HT-29 (cell line): ENCODE data around the gene OR51M1. TPM values are rescaled to one million over a fixed set of nuclear protein-coding genes. Genes with fewer than 3 reads are reported as not detected.
A peak's percentile ranks its signal among the peaks of the same experiment; 100 is the strongest.
"Not testable (repeated sequence)": the region's sequence is repeated elsewhere in the genome, so short reads cannot be mapped to it uniquely, and the experiment has no call there.

Source experiments
- DNase-seq: peaks from one replicate; pipeline ENCODE4 v3.0.0-alpha.2; 2015; ENCODE audit warnings: low spot score
- total RNA-seq: library from RNA; depleted of rRNA; stranded (reverse); fragments of >200 nt; shearing (Covaris generic); gene quantifications from 2 replicates; pipeline ENCODE4 v1.2.3, GENCODE V29; 2014; rRNA removed

OR51M1 gene, protein sequence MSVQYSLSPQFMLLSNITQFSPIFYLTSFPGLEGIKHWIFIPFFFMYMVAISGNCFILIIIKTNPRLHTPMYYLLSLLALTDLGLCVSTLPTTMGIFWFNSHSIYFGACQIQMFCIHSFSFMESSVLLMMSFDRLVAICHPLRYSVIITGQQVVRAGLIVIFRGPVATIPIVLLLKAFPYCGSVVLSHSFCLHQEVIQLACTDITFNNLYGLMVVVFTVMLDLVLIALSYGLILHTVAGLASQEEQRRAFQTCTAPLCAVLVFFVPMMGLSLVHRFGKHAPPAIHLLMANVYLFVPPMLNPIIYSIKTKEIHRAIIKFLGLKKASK
- total RNA-seq = not detected in 2 replicates

GRCh38 chr11:5383576-5383975 lies at the start of gene OR51M1:
Gene OR51M1 (plus strand): TSS chr11:5383812. CDS start chr11:5389399, 5,587 bp downstream.
- no peak for DNase-seq

DNA sequence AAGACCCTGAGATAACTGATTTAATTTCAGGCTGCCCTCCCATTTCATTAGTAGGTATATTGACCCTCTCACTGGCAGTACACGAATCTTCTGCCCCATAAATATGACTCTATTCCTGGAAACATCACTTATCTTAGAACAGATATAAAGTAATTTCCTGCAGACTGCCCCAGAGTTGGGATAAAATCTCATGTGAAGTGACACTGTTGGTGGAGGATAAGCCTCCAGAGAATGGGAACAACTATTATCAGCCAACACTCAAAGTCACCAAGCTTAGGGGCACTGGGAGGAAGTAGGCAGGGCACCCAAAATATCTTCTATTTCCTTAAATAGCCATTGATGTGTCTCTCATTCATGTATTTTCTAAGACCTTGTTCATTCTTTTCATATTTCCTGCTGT lies 48.4 kb upstream of the OR51M1 start:
- DNase-seq = no peak

DNA sequence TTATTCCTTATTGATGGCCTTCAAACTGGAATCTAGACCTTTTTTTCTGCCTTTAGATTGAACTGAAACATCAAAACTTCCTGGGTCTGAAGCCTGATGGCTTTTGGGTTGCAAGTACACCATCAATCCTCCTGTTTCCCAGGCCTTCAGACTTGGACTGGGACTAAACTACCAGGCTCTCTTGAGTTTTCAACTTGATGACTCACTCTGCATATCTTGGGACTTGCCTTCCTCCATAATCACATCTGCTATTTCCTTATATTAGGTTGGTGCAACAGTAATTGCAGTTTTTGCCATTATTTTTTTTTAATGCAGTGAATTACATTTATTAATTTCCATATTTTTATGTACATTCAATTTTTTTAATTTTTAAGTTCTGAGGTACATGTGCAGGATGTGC lies 47.3 kb upstream of the OR51M1 start:
- DNase-seq = no peak

DNA sequence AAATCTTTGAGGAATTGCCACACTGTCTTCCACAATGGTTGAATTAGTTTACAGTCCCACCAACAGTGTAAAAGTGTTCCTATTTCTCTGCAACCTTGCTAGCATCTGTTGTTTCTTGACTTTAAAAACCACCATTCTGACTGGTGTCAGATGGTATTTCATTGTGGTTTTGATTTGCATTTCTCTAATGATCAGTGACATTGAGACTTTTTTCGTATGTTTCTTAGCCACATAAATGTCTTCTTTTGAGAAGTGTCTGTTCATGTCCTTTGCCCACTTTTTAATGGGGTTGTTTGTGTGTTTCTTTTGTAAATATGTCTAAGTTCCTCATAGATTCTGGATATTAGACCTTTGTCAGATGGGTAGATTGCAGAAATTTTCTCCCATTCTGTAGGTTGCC lies 46.4 kb upstream of the OR51M1 start:
- not testable (repeated sequence) for DNase-seq

DNA sequence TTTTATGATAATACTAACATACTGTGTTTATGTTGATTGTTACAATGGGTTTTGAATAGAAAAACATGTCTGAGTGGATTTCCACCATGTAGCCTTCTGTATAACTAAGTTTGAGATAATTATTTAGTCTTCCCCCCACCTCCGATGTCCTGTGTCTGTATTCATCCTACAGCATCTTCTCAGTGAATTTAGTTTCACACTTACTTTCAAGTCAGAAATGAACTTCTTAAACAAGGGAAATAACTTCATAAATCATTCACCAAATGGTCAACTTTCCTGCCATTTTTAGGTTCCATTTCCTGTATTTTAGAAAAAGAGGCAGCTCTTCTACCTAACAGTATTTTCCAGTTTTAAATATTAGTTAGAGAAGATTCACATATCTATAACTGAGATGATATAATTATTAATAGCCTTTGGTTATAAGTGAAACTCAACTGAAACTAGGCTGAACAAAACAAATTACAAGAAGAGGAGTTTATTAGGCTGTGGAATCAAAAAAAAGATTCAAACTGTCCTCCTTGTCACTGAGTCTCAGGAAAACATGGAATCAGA lies 43.8 kb upstream of the OR51M1 start:
- DNase-seq = no peak

- DNase-seq = no peak
Measured at GRCh38 chr11:5343474-5344335, 39.9 kb upstream of the OR51M1 start, which contains the start of gene OR51B5. Gene OR51B5 (minus strand): TSS chr11:5343524. CDS start chr11:5343524, 0 bp downstream.

GRCh38 chr11:5345831-5346230 lies 37.8 kb upstream of the OR51M1 start:
- no peak for DNase-seq

GRCh38 chr11:5348551-5349194 lies 34.9 kb upstream of the OR51M1 start:
- no peak for DNase-seq

GRCh38 chr11:5349550-5349949 lies 34.1 kb upstream of the OR51M1 start:
- DNase-seq = no peak

DNA sequence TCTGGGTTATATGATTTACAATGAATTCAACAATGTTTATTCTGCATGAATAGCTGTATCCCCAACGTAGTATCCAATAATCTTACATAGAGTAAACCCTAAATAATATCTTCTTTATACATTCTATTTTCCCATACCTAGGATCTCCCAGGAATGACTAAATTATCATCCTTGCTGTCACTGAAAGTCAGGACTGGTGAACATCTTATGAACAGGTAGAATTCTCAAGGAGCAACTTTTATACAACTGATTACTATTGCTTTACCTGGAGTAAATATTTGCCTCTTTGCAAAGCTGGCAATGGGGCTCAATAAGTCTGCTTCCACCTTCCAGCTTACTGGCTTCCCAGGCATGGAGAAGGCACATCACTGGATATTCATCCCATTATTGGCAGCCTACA lies 32.4 kb upstream of the OR51M1 start, which contains the start of gene OR51B6:
Gene OR51B6, plus strand, starts transcription at position 301 of the 400 bp plus-strand sequence. Its CDS starts 0 bp downstream, at position 301.
- DNase-seq = no peak

- DNase-seq = not testable (repeated sequence)
Measured at GRCh38 chr11:5356031-5356430, 27.6 kb upstream of the OR51M1 start.

GRCh38 chr11:5362017-5362625 lies 21.5 kb upstream of the OR51M1 start:
- DNase-seq = no peak

- no peak for DNase-seq
Measured at GRCh38 chr11:5363679-5364078, 19.9 kb upstream of the OR51M1 start.

- no peak for DNase-seq
Measured at GRCh38 chr11:5364214-5364613, 19.4 kb upstream of the OR51M1 start.

- DNase-seq = not testable (repeated sequence)
Measured at GRCh38 chr11:5366365-5366764, 17.2 kb upstream of the OR51M1 start.

GRCh38 chr11:5366856-5367255 lies 16.8 kb upstream of the OR51M1 start:
- no peak for DNase-seq

- DNase-seq = no peak
Measured at GRCh38 chr11:5367448-5368074, 16.1 kb upstream of the OR51M1 start.

DNA sequence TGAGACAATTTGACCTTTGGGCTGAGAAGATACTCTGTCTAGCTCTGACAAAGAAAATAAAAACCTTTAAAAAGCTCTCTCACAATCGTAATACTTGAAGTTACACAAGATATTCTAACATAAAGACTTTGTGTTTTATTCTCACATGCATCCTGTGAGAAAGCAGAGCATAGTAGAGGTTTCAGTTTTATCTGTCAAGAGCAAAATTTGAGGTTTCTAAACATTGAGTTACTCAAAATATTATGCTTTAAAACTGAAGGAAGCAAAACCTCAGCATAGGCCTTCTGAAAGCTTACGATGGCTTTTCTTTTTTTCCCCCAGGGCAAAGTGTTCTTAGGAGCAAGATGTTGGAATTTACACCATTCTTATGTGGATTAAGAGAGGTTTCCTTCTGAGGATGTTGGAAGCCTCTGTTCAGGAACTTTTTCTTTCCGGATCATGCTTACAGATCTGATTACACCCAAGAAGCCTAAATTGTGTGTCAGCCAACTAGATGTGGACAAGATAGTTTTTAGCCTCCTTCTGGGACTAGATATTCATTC lies 15.0 kb upstream of the OR51M1 start:
- DNase-seq = no peak

DNA sequence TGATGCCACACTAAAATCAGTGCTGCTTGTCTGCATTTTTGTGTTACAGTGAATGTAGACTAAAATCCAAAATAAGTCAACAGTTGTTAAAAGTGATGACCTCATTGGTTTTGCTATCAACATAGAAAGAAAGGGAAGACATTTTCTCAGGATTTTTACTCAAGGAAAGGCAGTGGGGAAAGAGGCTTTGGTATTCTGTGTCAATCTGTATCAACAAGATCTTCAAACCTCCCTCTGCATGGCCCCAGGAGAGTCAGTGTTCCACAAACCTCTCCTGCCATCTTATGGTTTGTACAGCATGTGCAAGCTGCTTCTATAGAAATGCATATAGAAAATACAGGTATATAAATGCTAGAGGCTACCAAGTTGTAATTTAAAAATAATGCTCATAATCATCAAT lies 13.8 kb upstream of the OR51M1 start:
- DNase-seq = peak; percentile 17

GRCh38 chr11:5380740-5381342 lies 2.8 kb upstream of the OR51M1 start:
- peak; percentile 79 for DNase-seq
